Kasumi-1 (cell line): Measurements from ENCODE around the gene HSD17B12.
A peak's percentile ranks its signal among the peaks of the same experiment; 100 is the strongest.

ENCODE experiments used
- DNase-seq, 2 experiments: peaks; one replicate each; lab custom pipeline; 2025; lab: John Stamatoyannopoulos, UW

HSD17B12 gene

GRCh38 chr11:43868852-43869567 lies 188.5 kb downstream of the HSD17B12 start:
- peak; percentile 96 to 97 for DNase-seq

DNA sequence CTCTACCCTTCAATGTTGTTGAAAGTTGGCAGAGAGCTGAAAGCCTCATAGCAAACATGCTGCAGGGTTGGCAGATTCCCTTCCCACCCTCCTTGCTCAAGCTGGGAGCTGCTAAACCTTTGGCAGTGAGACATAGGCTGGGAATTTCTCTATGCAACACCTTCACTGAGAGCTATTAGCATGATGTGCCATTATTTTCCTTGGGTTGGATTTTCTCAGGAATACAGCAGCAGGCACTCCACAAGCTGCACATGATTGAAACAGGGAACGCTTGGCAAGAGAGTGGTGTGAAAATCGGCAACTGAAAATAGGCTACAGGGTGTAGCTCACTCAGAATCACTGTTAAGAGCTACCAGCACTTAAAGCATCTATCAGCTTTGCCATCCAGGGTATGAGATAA lies 190.5 kb downstream of the HSD17B12 start:
- DNase-seq: no peak

GRCh38 chr11:43872995-43873394 lies 192.5 kb downstream of the HSD17B12 start:
- DNase-seq: no peak

GRCh38 chr11:43874078-43874477 lies 193.5 kb downstream of the HSD17B12 start:
- DNase-seq: no peak

DNA sequence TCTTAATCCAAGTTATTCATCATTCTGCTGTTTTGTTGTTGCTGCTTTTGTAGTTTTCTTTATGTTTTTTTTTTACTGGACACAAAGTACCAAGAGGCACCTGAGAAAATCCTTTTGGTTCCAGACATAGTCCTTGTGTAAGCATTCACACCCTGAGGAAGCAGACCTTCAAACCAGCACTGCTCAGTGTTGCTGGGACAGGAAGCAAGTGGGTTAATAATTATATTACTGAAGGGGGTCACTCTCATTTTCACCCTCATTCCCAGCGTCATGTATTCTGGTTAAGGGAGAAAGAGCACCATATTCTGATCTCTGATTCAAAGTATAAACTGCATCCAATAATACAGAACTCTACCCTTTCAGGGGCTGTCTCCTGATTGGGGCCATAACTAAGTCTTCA lies 194.2 kb downstream of the HSD17B12 start:
- no peak for DNase-seq

DNA sequence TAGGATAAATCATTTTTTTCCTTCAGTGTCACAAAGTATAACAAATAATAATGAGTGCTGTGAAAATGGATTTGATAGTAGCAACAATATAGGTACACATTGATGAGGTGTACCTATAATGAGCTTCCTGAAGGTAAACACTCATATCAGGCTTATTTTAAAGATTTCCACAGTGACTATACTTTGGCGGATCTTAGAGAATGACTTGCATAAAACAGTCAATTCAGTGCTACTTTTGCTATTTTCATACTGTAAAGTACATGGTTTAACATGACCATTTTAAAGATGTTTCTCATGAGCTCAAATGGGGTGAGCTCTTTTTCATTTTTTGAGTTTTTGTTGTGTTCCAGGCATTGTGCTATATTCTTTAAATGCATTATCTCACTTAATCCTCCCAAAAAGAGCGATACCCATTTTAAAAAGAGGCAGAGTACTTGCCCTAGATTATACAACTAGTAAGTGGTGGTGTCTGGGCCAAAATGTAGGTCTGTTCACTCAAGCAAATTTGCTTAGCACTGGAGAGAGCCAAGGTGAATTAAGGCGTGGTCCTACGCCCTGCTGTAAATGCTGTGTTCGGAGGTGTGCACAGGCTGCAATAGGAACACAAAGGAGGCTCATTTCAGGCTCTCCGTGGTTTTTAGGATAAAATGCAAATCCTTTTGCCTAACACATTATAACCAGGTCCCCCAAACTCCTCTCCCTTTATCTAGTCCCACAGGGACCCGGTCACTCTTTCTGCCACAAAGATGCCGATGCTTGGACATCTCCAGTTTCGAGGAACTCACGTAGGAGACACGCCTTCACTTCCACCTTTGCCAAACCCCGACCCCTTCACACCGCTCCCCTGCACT lies 199.5 kb downstream of the HSD17B12 start:
- DNase-seq: no peak

DNA sequence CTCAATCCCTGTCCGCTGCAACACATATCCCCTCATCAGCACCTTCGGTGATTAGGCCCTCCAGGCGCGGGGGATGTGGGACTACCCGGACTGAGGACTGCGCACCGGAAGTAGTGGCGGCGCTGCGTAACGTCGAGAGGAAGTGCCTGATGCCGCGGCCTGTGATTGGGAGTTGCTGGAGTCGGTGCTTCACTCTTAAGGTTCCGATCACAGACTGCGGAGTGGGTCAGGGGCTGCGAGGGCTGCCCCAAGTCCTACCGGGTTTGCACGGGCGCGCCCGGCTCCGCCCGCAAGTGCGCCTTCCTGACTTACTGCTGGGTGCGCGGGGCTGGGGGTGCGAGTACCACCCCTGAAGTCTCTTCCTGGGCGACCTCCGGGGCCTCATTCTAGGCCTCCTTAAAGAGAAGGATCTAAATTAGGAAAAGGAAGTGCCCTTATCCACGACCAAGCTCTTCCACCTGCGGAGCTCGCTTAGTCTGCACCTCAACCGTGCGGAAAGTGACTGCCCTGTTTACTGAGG lies 200.2 kb downstream of the HSD17B12 start, which contains the start of gene ALKBH3:
Gene ALKBH3 (plus strand): TSS at position 192 of the 520 bp plus-strand sequence. CDS start 1,822 bp downstream, outside the sequence.
- DNase-seq: peak; percentile 96

DNA sequence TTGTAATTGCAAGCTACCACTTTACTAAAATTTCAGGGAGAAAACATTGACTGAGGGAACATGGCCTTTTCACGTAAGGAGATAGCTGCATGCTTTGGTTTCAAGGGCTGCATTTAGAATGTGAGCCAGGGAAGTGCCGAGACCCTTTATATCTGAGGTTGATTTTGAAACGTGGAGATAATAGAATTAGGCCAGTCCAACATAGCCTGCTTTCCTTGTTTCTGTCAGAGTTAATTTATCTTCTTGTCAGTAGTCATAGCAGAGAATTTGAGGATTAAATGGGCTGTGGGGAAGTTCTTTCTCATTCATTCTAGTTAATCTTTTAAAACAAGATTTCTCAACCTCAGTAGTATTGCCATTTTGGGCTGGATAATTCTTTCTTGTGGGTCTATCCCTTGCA lies 212.3 kb downstream of the HSD17B12 start:
- DNase-seq: no peak

- no peak for DNase-seq
Measured at GRCh38 chr11:43894546-43894945, 214.0 kb downstream of the HSD17B12 start.

DNA sequence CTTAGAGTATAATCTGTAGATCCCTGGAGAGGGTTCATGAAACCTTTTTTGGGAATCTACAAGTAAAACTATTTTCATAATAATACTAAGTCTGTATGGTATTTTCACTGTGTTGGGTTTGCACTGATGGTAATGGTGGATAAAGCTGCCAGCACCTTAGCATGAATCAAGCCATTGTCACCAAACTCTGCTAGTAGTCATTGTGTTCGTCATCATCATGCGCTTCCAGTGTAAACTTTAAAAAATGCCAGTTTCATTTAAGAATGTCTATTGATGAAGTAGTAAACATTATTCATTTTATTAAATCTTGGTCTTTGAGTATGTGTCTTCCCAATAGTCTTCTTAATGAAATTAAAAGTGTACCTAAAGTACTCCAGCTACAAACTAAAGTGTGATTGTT lies 215.1 kb downstream of the HSD17B12 start:
- DNase-seq: no peak

DNA sequence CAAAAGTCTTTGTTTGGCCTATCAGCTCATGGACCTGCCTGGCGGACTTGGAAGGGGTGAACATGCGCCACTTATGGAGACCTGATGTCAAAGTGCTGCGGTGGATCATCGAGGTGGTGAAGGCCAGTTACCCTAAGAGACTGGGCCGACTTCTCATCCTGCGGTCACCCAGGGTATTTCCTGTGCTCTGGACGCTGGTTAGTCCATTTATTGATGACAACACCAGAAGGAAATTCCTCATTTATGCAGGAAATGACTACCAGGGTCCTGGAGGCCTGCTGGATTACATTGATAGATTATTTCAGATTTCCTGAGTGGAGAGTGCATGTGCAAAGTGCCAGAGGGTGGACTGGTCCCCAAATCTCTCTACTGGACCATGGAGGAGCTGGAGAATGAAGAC lies 218.0 kb downstream of the HSD17B12 start:
- no peak for DNase-seq

DNA sequence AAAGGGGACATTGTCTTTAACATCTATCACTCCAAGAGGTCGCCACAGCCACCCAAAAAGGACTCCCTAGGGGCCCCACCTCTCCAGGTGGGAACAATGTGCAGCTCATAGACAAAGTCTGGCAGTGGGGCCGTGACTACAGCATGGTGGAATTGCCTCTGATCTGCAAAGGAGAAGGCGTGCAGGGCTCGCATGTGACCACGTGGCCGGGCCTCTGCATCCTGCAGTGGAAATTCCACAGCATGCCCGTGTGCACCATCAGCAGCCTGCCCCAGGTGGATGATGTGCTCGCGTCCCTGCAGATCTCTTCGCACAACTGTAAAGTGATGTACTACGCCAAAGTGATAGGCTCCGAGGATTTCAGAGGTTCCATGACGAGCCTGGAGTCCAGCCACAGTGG lies 218.6 kb downstream of the HSD17B12 start:
- DNase-seq: no peak

DNA sequence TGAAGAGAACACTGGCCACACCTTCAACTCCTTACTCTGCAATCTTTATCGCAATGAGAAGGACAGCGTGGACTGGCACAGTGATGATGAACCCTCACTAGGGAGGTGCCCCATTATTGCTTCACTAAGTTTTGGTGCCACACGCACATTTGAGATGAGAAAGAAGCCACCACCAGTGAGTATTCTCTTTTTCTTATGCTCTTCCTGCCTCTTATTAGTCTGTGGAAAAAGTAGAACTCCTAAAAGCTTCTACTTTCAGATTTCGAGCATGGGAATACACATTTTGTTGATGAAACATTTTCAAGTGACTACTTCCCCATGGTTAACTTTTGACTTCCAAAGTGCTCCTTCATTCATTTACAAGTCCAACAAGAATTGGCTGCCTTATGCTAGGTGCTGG lies 221.0 kb downstream of the HSD17B12 start:
- no peak for DNase-seq

DNA sequence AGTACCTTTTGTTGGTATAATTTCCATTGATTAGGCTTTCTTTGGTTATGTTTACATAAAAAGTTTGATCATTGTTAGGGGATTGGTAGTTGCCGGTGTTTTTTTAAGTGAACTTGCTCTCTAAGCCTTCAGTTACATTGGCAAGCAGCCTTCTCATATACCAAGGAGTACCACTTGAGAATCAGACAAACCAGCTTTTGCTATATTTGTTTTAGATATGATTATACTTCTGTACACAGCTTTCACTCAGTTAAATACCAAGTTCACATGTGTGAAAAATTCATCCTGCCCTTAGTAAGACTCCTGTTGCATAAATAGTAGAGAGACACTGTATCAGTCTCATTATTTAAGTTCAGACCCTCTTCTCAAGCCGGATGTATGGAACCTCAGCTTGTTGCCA lies 222.5 kb downstream of the HSD17B12 start:
- DNase-seq: no peak

GRCh38 chr11:43903969-43904368 lies 223.4 kb downstream of the HSD17B12 start:
- no peak for DNase-seq

DNA sequence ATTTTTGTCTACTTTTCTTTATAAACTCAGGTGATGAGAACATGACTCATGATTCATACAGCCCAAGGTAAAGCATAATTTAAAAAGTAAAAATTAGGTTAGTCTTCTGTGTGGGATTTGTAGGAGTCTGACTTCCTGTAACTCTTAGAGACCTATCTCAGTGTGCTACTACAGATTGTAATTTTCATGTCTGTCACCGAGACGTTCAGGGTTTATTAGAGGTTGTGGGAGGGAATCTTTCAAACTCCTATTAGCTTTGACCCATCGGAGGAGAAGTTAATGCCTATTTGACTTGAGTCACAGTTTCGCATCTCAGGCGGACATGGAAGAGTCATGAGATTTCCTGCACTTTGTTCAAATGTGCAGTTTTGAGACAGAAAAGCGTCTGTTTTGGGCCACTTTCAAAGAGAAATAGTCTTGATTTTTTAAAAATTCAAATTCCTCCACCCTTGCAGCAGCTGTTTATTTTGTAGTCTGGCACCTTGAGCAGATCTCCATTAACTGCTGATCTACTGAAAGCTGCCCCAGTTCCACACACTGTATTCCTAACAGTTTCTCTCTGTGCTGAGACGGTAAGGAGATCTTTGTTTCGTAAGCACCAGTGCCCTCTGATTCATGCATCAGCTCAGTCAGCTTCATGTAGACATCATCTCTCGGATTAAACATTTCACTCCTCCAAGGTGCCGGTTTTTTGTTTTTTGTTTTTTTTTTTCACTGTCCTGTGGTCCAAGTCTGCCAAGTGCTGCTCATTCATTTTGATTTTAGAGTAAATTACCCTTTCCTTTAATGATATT lies 224.4 kb downstream of the HSD17B12 start:
- DNase-seq: no peak

- DNase-seq: no peak
Measured at GRCh38 chr11:43905813-43906241, 225.3 kb downstream of the HSD17B12 start.
